ENCODE data around the gene AUH. TPM values are rescaled to one million over a fixed set of nuclear protein-coding genes. Genes with fewer than 3 reads are reported as not detected.

AUH gene
- total and polyA plus RNA-seq, 2 donors from 2014 or later: 31.6 to 63.5 TPM

DNA sequence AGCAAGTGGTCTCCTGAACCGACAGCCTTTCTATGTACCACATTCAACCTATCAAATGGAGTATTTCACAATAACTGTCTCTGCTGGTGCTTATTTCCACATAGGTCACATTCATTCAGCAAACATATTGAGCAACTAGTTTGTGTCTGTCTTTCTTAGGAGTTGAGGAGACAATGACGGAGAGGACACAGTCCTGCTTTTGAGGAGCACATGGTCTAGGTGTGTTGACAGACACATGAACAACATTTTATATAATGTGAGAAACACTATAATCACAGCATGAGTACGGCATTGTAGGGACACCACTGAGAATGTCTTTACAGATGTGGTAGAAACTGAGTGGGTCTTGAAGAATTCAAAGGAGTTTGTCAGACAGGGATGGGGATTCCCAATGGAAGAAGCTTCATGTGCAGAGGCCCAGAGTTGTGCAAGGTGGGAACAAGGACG is 33.4 kb upstream of the AUH start:
- Histone ChIP-seq H3K9ac (ENCODE audit: low read length in 3 of 3) (no peak overlapping the region), H3K27me3 (ENCODE audit: control insufficient read depth, insufficient read depth, low read length) (no peaks in the 10 kb centered on the region), H3K36me3 (ENCODE audit: control insufficient read depth in 2 of 3, insufficient read depth in 3 of 3, low read length in 3 of 3) (no peaks in the 10 kb centered on the region), H3K4me1 (ENCODE audit: control insufficient read depth in 2 of 3, insufficient read depth in 2 of 3, low read depth in 1 of 3, low read length in 3 of 3) (no peaks in the 10 kb centered on the region), H3K27ac (ENCODE audit: low read depth in 2 of 2, low read length in 2 of 2) (no peak overlapping the region), H3K9me3 (ENCODE audit: control insufficient read depth in 2 of 3, insufficient read depth in 1 of 3, low read length in 3 of 3) (no peaks in the 10 kb centered on the region), H3K4me3 (ENCODE audit: low read length in 3 of 3) (no peak overlapping the region)
- FAIRE-seq (no peak), DNase-seq (no peak)
- TF ChIP-seq, protein P1, sequence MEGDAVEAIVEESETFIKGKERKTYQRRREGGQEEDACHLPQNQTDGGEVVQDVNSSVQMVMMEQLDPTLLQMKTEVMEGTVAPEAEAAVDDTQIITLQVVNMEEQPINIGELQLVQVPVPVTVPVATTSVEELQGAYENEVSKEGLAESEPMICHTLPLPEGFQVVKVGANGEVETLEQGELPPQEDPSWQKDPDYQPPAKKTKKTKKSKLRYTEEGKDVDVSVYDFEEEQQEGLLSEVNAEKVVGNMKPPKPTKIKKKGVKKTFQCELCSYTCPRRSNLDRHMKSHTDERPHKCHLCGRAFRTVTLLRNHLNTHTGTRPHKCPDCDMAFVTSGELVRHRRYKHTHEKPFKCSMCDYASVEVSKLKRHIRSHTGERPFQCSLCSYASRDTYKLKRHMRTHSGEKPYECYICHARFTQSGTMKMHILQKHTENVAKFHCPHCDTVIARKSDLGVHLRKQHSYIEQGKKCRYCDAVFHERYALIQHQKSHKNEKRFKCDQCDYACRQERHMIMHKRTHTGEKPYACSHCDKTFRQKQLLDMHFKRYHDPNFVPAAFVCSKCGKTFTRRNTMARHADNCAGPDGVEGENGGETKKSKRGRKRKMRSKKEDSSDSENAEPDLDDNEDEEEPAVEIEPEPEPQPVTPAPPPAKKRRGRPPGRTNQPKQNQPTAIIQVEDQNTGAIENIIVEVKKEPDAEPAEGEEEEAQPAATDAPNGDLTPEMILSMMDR (IDR thresholded peaks at IDR 0.05; ENCODE audit: borderline replicate concordance, extremely low read depth, insufficient read depth): no peak
- intact Hi-C loops (cut with DNase I): no loop called here

DNA sequence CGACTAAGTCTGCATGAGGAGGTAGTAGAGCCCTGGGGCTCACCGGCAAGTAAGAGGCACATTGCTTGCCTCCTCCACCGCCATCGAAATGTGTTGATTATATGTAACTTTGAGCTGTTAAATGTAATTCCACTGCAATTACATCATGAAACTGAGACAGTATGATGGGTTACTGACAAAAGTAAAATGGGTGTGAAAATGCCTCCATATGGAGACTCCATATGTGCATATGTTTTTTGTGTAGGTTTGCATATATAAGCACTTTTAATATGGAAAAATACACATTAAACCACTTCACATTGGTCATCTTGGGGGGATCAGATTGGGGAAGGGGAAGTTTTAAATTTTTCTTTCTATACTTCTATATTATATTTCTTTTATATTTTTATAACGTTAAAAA is 32.1 kb upstream of the AUH start:
- Histone ChIP-seq H3K36me3 (ENCODE audit: control insufficient read depth in 2 of 3, insufficient read depth in 3 of 3, low read length in 3 of 3) (no peaks in the 10 kb centered on the region), H3K9ac (ENCODE audit: low read length in 3 of 3) (no peak overlapping the region), H3K9me3 (ENCODE audit: control insufficient read depth in 2 of 3, insufficient read depth in 1 of 3, low read length in 3 of 3) (no peaks in the 10 kb centered on the region), H3K4me1 (ENCODE audit: control insufficient read depth in 2 of 3, insufficient read depth in 2 of 3, low read depth in 1 of 3, low read length in 3 of 3) (no peaks in the 10 kb centered on the region), H3K4me3 (ENCODE audit: low read length in 3 of 3) (no peak overlapping the region), H3K27me3 (ENCODE audit: control insufficient read depth, insufficient read depth, low read length) (no peaks in the 10 kb centered on the region), H3K27ac (ENCODE audit: low read depth in 2 of 2, low read length in 2 of 2) (no peak overlapping the region)
- no peak for DNase-seq
- TF ChIP-seq, protein P1 (IDR thresholded peaks at IDR 0.05; ENCODE audit: borderline replicate concordance, extremely low read depth, insufficient read depth): no peak
- no peak for FAIRE-seq
- intact Hi-C loops (cut with DNase I): no loop called here

DNA sequence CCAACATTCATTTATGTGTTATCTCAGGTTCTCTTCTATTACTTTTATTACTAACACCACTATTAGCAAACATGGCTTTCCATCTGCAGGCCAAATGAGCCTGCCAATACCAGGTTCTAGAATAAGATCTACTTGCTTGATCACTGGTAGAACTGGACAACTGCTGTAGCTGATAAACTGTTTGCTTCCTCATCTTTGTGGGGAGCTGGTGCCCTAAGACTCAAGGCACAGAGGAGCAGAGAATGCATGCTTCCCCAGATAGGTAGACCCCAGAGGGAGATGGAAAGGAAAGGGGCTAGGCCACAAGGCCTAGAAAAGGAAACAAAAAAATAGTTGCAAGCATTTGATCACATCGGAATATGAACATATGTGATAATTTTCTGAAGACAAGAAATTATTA is 30.7 kb upstream of the AUH start:
- H3K9ac ChIP-seq (ENCODE audit: low read length in 3 of 3): no peak overlapping the region
- no peak for FAIRE-seq
- no peaks in the 10 kb centered on the region for H3K27me3 ChIP-seq (ENCODE audit: control insufficient read depth, insufficient read depth, low read length)
- TF ChIP-seq, protein P1 (IDR thresholded peaks at IDR 0.05; ENCODE audit: borderline replicate concordance, extremely low read depth, insufficient read depth): no peak
- no peak overlapping the region for H3K27ac ChIP-seq (ENCODE audit: low read depth in 2 of 2, low read length in 2 of 2)
- H3K4me3 ChIP-seq (ENCODE audit: low read length in 3 of 3): no peak overlapping the region
- H3K9me3 ChIP-seq (ENCODE audit: control insufficient read depth in 2 of 3, insufficient read depth in 1 of 3, low read length in 3 of 3): no peaks in the 10 kb centered on the region
- intact Hi-C loops (cut with DNase I): no loop called here
- H3K36me3 ChIP-seq (ENCODE audit: control insufficient read depth in 2 of 3, insufficient read depth in 3 of 3, low read length in 3 of 3): no peaks in the 10 kb centered on the region
- H3K4me1 ChIP-seq (ENCODE audit: control insufficient read depth in 2 of 3, insufficient read depth in 2 of 3, low read depth in 1 of 3, low read length in 3 of 3): no peaks in the 10 kb centered on the region
- no peak for DNase-seq

DNA sequence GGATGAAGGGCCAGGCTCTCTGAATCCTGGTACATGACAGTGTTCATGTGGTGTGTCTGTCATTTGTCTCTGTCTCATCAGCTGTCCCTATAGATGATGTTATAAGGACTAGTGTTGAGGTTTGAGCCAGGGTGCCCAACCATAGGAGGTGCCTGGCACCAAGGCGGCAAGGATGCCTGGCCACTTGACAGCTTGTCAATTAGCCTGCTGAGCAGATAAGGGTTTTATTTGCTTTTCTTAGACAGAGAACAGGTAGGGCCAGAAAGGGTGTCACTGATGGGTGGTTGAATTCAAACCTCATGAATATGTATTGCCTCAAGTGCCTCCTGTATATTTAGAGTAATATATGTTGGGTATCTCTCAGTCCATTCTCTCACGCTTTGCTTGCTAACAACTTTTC is 30.1 kb upstream of the AUH start:
- Histone ChIP-seq H3K36me3 (ENCODE audit: control insufficient read depth in 2 of 3, insufficient read depth in 3 of 3, low read length in 3 of 3) (no peaks in the 10 kb centered on the region), H3K9me3 (ENCODE audit: control insufficient read depth in 2 of 3, insufficient read depth in 1 of 3, low read length in 3 of 3) (no peaks in the 10 kb centered on the region), H3K4me1 (ENCODE audit: control insufficient read depth in 2 of 3, insufficient read depth in 2 of 3, low read depth in 1 of 3, low read length in 3 of 3) (no peaks in the 10 kb centered on the region), H3K27me3 (ENCODE audit: control insufficient read depth, insufficient read depth, low read length) (no peaks in the 10 kb centered on the region), H3K9ac (ENCODE audit: low read length in 3 of 3) (no peak overlapping the region), H3K27ac (ENCODE audit: low read depth in 2 of 2, low read length in 2 of 2) (no peak overlapping the region), H3K4me3 (ENCODE audit: low read length in 3 of 3) (no peak overlapping the region)
- DNase-seq (no peak), FAIRE-seq (no peak)
- intact Hi-C loops (cut with DNase I): no loop called here
- TF ChIP-seq, protein P1 (IDR thresholded peaks at IDR 0.05; ENCODE audit: borderline replicate concordance, extremely low read depth, insufficient read depth): no peak

Data from kidney (tissue), 14 donors.